SK-N-SH treated with all-trans-retinoic acid at 6 μM for 48 hours (cell line): ENCODE results near the gene MYO5B.

Experiments used
- ATAC-seq: fragments of 200-7000 bp; cut with Tn5 transposase; 3 replicates; pipeline ENCODE4 v1.9.1; 2020; ENCODE audit warnings: mild to moderate bottlenecking, moderate library complexity
- ARNTL ChIP-seq: fragments of 450-650 bp; formaldehyde crosslinking; IDR thresholded peaks from 2 replicates; pipeline ENCODE4 v1.5.0; 2020; ENCODE audit warnings: low read depth, mild to moderate bottlenecking, moderate library complexity, borderline replicate concordance
- BACH2 ChIP-seq: fragments of 250-450 bp; sonication (Bioruptor Pico); IDR thresholded peaks from 2 replicates; pipeline ENCODE4 v1.9.0; 2021; ENCODE audit warnings: mild to moderate bottlenecking, borderline replicate concordance
- CSDC2 ChIP-seq: fragments of 250-450 bp; sonication (Bioruptor Pico); IDR thresholded peaks from 2 replicates; pipeline ENCODE4 v1.5.0; 2020; ENCODE audit warnings: mild to moderate bottlenecking, moderate library complexity
- ESRRG ChIP-seq: fragments of 250-450 bp; sonication (Bioruptor Pico); IDR thresholded peaks from 2 replicates; pipeline ENCODE4 v1.6.1; 2021; ENCODE audit warnings: mild to moderate bottlenecking
- GLIS3 ChIP-seq: fragments of 250-450 bp; sonication (Bioruptor Pico); IDR thresholded peaks from 2 replicates; pipeline ENCODE4 v1.5.0; 2020; ENCODE audit warnings: mild to moderate bottlenecking, moderate library complexity
- ISL1 ChIP-seq: fragments of 250-450 bp; sonication (Bioruptor Pico); IDR thresholded peaks from 2 replicates; pipeline ENCODE4 v2.1.2; 2022; ENCODE audit warnings: mild to moderate bottlenecking, moderate library complexity
- OSR1 ChIP-seq: fragments of 250-450 bp; sonication (Bioruptor Pico); IDR thresholded peaks from 2 replicates; pipeline ENCODE4 v1.8.0; 2022; ENCODE audit warnings: moderate library complexity, mild to moderate bottlenecking, inconsistent platforms
- SNAI2 ChIP-seq: fragments of 250-450 bp; sonication (Bioruptor Pico); IDR thresholded peaks from 2 replicates; pipeline ENCODE4 v1.5.0; 2020; ENCODE audit warnings: mild to moderate bottlenecking, moderate library complexity
- TCF4 ChIP-seq: fragments of 250-450 bp; sonication (Bioruptor Pico); IDR thresholded peaks from 2 replicates; pipeline ENCODE4 v1.8.0; 2021; ENCODE audit warnings: mild to moderate bottlenecking, moderate library complexity, borderline replicate concordance
- ZC3H10 ChIP-seq: fragments of 250-450 bp; sonication (Bioruptor Pico); IDR thresholded peaks from 2 replicates; pipeline ENCODE4 v1.5.1; 2021; ENCODE audit warnings: mild to moderate bottlenecking, moderate library complexity
- ZFP3 ChIP-seq: fragments of 250-450 bp; sonication (Bioruptor Pico); IDR thresholded peaks from 2 replicates; pipeline ENCODE4 v1.5.0; 2020; ENCODE audit warnings: mild to moderate bottlenecking, moderate library complexity
- ZFP30 ChIP-seq: fragments of 450-650 bp; formaldehyde crosslinking; IDR thresholded peaks from 2 replicates; pipeline ENCODE4 v1.5.0; 2022; ENCODE audit warnings: mild to moderate bottlenecking, moderate library complexity
- ZNF565 ChIP-seq: fragments of 450-650 bp; formaldehyde crosslinking; conservative IDR thresholded peaks from 2 replicates; pipeline ENCODE4 v1.5.0; 2020; ENCODE audit warnings: low read depth, mild to moderate bottlenecking, moderate library complexity
- ZNF70 ChIP-seq: fragments of 450-650 bp; formaldehyde crosslinking; IDR thresholded peaks from 2 replicates; pipeline ENCODE4 v1.5.0; 2020; ENCODE audit warnings: mild to moderate bottlenecking, moderate library complexity
- TF ChIP-seq, protein P1 (sequence below): fragments of 250-450 bp; sonication (Bioruptor Pico); IDR thresholded peaks from 2 replicates; pipeline ENCODE4 v1.5.1; 2020; ENCODE audit warnings: low read depth, mild to moderate bottlenecking, moderate library complexity
- TF ChIP-seq, protein P2 (sequence below): fragments of 250-450 bp; sonication (Bioruptor Pico); IDR thresholded peaks from 2 replicates; pipeline ENCODE4 v1.5.0; 2020; ENCODE audit warnings: mild to moderate bottlenecking, moderate library complexity
- TF ChIP-seq, protein P3 (sequence below): fragments of 250-450 bp; sonication (Bioruptor Pico); IDR thresholded peaks from 2 replicates; pipeline ENCODE4 v1.8.0; 2021; ENCODE audit warnings: low read depth, mild to moderate bottlenecking, moderate library complexity, borderline replicate concordance
- TF ChIP-seq, protein P4 (sequence below): fragments of 250-450 bp; sonication (Bioruptor Pico); IDR thresholded peaks from 2 replicates; pipeline ENCODE4 v1.8.0; 2020; ENCODE audit warnings: mild to moderate bottlenecking, moderate library complexity, borderline replicate concordance
- TF ChIP-seq, protein P5 (sequence below): fragments of 250-450 bp; sonication (Bioruptor Pico); IDR thresholded peaks from 2 replicates; pipeline ENCODE4 v1.5.1; 2021; ENCODE audit warnings: mild to moderate bottlenecking, moderate library complexity

Gene MYO5B

DNA sequence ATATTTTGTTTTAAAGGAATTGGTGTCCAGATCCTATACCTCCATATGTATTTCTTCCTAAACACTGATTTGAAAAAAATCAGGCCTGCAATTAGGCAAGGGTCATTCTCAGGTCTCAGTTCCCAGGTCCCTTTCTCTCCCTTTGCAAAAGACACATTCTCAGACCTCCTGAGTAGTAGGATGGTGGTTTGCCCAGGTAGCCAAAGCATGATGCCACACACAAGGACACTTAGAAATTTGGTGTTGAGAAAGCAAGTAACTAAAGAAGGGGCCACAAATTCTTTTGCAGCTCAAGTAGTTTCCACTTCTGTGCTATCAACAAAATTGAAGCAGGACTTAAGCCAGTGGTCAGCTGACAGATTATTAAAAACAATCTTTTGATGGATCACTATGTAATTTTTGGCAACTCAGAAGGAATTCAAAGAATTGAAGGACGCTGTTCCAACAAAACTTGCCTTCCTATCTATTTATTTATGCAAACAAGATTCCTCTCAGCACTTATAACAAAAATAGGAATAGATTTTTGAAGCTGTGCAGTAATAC is 6.6 kb upstream of the MYO5B start:
- TF ChIP-seq, protein P1, sequence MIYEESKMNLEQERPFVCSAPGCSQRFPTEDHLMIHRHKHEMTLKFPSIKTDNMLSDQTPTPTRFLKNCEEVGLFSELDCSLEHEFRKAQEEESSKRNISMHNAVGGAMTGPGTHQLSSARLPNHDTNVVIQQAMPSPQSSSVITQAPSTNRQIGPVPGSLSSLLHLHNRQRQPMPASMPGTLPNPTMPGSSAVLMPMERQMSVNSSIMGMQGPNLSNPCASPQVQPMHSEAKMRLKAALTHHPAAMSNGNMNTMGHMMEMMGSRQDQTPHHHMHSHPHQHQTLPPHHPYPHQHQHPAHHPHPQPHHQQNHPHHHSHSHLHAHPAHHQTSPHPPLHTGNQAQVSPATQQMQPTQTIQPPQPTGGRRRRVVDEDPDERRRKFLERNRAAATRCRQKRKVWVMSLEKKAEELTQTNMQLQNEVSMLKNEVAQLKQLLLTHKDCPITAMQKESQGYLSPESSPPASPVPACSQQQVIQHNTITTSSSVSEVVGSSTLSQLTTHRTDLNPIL (CRISPR knock-in tag) = no peak
- ATAC-seq = no peak

DNA sequence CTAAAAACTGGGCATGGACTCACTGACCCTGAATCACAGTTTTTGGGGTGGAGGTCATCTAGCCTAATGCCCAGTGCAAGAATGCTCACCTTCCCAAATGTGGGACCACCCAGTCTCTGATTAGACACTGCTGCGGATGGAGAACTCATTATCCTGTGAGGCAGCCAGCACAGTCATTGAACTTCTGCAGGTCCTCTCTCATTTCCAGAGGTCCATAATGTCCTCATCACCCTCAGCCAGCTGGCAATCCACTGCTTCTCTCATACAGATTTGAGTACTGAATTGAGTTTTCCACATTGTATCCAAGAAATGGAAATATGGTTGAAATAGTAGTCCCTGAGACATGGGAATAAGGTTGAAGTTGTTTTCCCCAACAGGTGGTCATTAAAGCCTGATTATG is 5.0 kb upstream of the MYO5B start:
- TF ChIP-seq, protein P2, sequence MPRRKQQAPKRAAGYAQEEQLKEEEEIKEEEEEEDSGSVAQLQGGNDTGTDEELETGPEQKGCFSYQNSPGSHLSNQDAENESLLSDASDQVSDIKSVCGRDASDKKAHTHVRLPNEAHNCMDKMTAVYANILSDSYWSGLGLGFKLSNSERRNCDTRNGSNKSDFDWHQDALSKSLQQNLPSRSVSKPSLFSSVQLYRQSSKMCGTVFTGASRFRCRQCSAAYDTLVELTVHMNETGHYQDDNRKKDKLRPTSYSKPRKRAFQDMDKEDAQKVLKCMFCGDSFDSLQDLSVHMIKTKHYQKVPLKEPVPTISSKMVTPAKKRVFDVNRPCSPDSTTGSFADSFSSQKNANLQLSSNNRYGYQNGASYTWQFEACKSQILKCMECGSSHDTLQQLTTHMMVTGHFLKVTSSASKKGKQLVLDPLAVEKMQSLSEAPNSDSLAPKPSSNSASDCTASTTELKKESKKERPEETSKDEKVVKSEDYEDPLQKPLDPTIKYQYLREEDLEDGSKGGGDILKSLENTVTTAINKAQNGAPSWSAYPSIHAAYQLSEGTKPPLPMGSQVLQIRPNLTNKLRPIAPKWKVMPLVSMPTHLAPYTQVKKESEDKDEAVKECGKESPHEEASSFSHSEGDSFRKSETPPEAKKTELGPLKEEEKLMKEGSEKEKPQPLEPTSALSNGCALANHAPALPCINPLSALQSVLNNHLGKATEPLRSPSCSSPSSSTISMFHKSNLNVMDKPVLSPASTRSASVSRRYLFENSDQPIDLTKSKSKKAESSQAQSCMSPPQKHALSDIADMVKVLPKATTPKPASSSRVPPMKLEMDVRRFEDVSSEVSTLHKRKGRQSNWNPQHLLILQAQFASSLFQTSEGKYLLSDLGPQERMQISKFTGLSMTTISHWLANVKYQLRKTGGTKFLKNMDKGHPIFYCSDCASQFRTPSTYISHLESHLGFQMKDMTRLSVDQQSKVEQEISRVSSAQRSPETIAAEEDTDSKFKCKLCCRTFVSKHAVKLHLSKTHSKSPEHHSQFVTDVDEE = no peak
- TF ChIP-seq ESRRG (CRISPR knock-in tag) (no peak), BACH2 (CRISPR knock-in tag) (no peak), CSDC2 (CRISPR knock-in tag) (no peak), ISL1 (CRISPR knock-in tag) (no peak), TCF4 (no peak)
- TF ChIP-seq, protein P3, sequence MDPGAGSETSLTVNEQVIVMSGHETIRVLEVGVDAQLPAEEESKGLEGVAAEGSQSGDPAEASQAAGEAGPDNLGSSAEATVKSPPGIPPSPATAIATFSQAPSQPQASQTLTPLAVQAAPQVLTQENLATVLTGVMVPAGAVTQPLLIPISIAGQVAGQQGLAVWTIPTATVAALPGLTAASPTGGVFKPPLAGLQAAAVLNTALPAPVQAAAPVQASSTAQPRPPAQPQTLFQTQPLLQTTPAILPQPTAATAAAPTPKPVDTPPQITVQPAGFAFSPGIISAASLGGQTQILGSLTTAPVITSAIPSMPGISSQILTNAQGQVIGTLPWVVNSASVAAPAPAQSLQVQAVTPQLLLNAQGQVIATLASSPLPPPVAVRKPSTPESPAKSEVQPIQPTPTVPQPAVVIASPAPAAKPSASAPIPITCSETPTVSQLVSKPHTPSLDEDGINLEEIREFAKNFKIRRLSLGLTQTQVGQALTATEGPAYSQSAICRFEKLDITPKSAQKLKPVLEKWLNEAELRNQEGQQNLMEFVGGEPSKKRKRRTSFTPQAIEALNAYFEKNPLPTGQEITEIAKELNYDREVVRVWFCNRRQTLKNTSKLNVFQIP (CRISPR knock-in tag) = no peak
- TF ChIP-seq, protein P1 (CRISPR knock-in tag) = no peak
- no peak for ATAC-seq

DNA sequence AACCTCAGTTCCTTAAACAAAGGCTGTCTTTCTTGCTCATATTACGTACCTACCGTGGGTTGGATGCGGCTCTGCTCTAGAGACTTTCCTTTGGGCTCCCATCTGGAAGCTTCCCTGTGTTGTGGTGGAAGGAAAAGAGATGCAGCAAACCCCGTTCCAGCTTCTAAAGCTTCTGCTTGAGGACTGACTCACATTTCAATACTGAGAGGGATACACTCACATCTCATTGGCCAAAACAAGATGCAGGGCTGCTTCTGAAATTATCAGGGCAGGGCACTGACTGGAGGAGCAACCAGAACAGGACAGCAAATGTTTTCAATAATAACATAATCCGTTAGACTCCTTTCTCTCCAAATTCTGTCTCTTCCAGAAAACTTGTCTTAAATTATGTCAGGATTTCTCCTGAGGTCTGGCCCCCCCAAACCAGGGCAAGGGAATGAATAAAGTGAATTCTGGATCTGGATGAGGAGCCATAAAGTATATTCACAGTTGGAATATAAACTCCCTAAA is 4.5 kb upstream of the MYO5B start:
- no peak for ATAC-seq
- TF ChIP-seq, protein P2 = no peak
- TF ChIP-seq TCF4 (no peak), ARNTL (CRISPR knock-in tag) (no peak), ZNF70 (CRISPR knock-in tag) (no peak), CSDC2 (CRISPR knock-in tag) (no peak), BACH2 (CRISPR knock-in tag) (no peak), OSR1 (CRISPR knock-in tag) (no peak), ZFP30 (CRISPR knock-in tag) (no peak), ISL1 (CRISPR knock-in tag) (no peak), ZC3H10 (CRISPR knock-in tag) (no peak), ZNF565 (no peak), GLIS3 (CRISPR knock-in tag) (no peak), ESRRG (CRISPR knock-in tag) (no peak), SNAI2 (CRISPR knock-in tag) (no peak), ZFP3 (CRISPR knock-in tag) (no peak)
- TF ChIP-seq, protein P3 (CRISPR knock-in tag) = no peak
- TF ChIP-seq, protein P4, sequence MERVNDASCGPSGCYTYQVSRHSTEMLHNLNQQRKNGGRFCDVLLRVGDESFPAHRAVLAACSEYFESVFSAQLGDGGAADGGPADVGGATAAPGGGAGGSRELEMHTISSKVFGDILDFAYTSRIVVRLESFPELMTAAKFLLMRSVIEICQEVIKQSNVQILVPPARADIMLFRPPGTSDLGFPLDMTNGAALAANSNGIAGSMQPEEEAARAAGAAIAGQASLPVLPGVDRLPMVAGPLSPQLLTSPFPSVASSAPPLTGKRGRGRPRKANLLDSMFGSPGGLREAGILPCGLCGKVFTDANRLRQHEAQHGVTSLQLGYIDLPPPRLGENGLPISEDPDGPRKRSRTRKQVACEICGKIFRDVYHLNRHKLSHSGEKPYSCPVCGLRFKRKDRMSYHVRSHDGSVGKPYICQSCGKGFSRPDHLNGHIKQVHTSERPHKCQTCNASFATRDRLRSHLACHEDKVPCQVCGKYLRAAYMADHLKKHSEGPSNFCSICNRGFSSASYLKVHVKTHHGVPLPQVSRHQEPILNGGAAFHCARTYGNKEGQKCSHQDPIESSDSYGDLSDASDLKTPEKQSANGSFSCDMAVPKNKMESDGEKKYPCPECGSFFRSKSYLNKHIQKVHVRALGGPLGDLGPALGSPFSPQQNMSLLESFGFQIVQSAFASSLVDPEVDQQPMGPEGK (CRISPR knock-in tag) = no peak
- TF ChIP-seq, protein P5, sequence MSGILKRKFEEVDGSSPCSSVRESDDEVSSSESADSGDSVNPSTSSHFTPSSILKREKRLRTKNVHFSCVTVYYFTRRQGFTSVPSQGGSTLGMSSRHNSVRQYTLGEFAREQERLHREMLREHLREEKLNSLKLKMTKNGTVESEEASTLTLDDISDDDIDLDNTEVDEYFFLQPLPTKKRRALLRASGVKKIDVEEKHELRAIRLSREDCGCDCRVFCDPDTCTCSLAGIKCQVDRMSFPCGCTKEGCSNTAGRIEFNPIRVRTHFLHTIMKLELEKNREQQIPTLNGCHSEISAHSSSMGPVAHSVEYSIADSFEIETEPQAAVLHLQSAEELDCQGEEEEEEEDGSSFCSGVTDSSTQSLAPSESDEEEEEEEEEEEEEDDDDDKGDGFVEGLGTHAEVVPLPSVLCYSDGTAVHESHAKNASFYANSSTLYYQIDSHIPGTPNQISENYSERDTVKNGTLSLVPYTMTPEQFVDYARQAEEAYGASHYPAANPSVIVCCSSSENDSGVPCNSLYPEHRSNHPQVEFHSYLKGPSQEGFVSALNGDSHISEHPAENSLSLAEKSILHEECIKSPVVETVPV = no peak
- TF ChIP-seq, protein P1 (CRISPR knock-in tag) = no peak
